Rectal smooth muscle tissue (tissue), 1 donor: ENCODE results near the gene TMEM213.
"Not testable (repeated sequence)": the region's sequence is repeated elsewhere in the genome, so short reads cannot be mapped to it uniquely, and the experiment has no call there.

Experiments used
- H3K27ac ChIP-seq: one replicate; pipeline ENCODE4 v1.7.0; 2013; ENCODE audit warnings: low read depth, low read length, inconsistent platforms
- H3K27me3 ChIP-seq: one replicate; pipeline ENCODE4 v1.7.0; 2013; ENCODE audit warnings: low read length; ENCODE audit not compliant: control insufficient read depth, insufficient read depth
- H3K36me3 ChIP-seq: one replicate; pipeline ENCODE4 v1.7.0; 2013; ENCODE audit warnings: low read length; ENCODE audit not compliant: control insufficient read depth, insufficient read depth
- H3K4me1 ChIP-seq: one replicate; pipeline ENCODE4 v1.7.0; 2013; ENCODE audit warnings: low read length; ENCODE audit not compliant: control insufficient read depth, insufficient read depth
- H3K4me3 ChIP-seq: one replicate; pipeline ENCODE4 v1.7.0; 2013; ENCODE audit warnings: low read length
- H3K9ac ChIP-seq: one replicate; pipeline ENCODE4 v1.7.0; 2013; ENCODE audit warnings: low read length

Gene TMEM213

DNA sequence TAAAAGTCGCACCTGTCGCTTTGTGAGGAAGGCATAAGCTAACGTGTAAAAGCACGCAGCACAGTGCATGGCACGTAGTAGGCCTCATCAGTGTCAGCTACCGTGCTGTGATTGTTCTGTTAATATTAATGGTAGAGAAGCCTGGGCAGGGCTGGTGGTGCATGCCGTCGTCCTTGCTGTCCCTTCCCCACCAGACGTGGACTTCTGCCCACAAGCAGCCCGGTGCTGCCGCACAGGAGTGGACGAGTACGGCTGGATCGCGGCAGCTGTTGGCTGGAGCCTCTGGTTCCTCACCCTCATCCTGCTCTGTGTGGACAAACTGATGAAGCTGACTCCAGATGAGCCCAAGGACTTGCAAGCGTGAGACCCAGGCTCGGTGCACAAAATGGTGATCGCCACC is 4.9 kb downstream of the TMEM213 start:
- H3K36me3 ChIP-seq = no peaks in the 10 kb centered on the region

DNA sequence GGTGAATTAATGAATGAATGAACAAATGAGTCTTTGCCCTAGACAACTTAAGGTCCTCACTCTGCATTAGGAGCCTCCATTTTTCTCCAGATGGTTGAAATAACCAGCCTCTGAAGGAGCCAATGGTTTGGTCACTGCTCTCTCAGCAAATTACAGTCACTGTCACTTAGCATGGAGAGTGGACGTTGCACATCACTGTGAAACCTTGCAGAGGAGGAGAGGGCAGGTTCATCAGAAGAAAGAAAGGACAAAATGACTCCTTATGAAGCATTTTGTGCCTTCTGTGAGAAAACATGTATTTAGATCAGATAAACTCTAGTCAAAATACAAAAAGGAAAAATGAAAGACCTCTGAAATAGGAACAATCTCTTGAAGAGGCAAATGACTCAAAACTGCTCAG is 6.8 kb downstream of the TMEM213 start:
- no peaks in the 10 kb centered on the region for H3K27me3 ChIP-seq
- H3K4me1 ChIP-seq = no peaks in the 10 kb centered on the region
- no peak overlapping the region for H3K4me3 ChIP-seq
- H3K36me3 ChIP-seq = no peaks in the 10 kb centered on the region
- no peak overlapping the region for H3K27ac ChIP-seq
- no peak overlapping the region for H3K9ac ChIP-seq

More for the DNA sequence above, 4.9 kb downstream of the TMEM213 start:
- Histone ChIP-seq H3K27ac (no peak overlapping the region), H3K4me1 (no peaks in the 10 kb centered on the region), H3K9ac (no peak overlapping the region), H3K27me3 (no peaks in the 10 kb centered on the region), H3K4me3 (no peak overlapping the region)

DNA sequence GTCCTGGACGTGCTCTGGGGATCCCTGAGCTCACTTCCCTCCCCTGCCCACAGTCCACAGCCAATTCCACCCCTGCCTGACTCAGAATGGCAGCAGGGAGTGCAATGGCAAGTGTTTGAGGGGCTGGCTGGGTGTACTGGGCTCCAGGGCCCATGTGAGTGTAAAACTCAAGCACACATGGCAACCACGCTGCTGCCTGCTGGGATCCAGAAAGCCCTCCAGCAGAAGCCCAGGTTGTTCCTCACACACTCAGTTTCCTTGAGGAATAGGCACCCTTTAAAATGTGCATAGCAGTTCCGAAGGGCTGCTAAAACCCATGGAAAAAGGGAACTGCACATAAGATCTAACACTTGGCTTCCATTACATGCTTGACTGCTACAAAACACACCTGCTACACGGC is 11.6 kb downstream of the TMEM213 start:
- Histone ChIP-seq H3K27me3 (no peaks in the 10 kb centered on the region), H3K4me3 (no peak overlapping the region), H3K36me3 (no peaks in the 10 kb centered on the region)

DNA sequence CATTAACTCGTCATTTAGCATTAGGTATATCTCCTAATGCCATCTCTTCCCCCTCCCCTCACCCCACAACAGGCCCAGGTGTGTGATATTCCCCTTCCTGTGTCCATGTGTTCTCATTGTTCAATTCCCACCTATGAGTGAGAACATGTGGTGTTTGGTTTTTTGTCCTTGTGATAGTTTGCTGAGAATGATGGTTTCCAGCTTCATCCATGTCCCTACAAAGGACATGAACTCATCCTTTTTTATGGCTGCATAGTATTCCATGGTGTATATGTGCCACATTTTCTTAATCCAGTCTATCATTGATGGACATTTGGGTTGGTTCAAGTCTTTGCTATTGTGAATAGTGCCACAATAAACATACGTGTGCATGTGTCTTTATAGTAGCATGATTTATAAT is 13.5 kb downstream of the TMEM213 start:
- not testable (repeated sequence) for H3K27ac ChIP-seq, H3K27me3 ChIP-seq, H3K4me1 ChIP-seq, H3K36me3 ChIP-seq, H3K4me3 ChIP-seq, H3K9ac ChIP-seq

More for the DNA sequence above, 11.6 kb downstream of the TMEM213 start:
- H3K4me1 ChIP-seq = no peaks in the 10 kb centered on the region
- no peak overlapping the region for H3K27ac ChIP-seq
- no peak overlapping the region for H3K9ac ChIP-seq

DNA sequence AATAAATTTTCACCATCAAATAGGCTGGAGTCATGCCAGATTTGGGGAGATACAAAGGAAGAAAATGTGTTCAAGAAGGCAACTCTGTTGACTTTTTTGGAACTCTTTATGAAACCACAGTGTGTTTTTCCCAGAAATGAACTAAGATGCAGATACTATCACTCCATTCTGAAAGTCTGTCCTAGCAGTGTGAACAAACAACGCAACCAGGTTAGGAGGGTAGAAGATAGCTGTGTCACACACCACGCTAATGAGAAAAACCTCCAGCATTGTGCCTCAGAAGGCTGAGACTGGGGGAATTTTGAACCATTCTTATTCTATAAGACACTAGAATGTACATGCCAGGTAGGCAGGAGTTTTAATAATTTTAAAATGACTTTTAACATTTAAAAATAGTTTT is 16.2 kb downstream of the TMEM213 start:
- Histone ChIP-seq H3K36me3 (no peaks in the 10 kb centered on the region), H3K4me1 (no peaks in the 10 kb centered on the region), H3K27ac (no peak overlapping the region), H3K4me3 (no peak overlapping the region), H3K27me3 (no peaks in the 10 kb centered on the region), H3K9ac (no peak overlapping the region)

DNA sequence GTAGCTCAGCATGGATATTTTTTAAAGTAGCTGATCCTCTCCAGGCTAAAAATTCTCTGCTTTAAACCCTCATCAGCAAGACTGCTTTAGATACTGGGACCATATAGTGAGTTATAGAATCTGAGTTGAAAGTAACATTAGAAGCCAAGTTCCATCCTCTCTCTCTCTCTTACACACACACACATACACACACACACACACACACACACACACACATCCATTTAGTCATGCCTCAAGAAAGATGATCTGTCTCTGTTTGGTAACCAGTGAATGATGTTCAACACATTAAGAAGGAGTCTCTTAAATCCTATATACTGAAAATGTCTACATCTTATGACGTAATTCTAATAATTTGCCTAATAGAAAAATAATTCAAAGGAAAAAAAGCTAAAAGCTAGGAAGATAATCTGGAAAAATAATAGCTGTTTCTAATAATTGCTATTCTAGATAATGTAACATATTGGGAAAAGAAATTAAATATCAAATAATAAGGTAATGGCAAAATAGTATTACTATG is 17.1 kb downstream of the TMEM213 start:
- H3K27me3 ChIP-seq = no peaks in the 10 kb centered on the region
- no peak overlapping the region for H3K9ac ChIP-seq
- H3K4me1 ChIP-seq = no peaks in the 10 kb centered on the region
- no peak overlapping the region for H3K4me3 ChIP-seq
- H3K36me3 ChIP-seq = no peaks in the 10 kb centered on the region
- H3K27ac ChIP-seq = no peak overlapping the region

DNA sequence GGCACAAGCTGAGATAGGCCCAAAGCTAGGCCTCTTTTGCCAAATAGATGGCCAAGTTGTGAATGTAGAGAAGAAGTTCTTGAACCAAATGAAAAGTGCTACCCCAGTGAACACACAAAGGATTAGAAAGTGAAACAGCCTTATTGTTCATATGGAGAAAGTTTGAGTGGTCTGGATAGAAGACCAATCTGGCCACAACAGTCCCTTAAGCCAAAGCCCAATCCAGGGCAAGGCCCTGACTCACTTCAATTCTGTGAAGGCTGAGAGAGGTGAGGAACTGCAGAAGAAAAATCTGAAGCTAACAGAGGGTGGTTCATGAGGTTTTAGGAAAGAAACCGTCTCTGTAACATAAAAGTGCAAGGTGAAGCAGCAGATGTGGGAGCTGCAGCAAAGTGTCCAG is 18.9 kb downstream of the TMEM213 start:
- Histone ChIP-seq H3K4me1 (no peaks in the 10 kb centered on the region), H3K27me3 (no peaks in the 10 kb centered on the region), H3K4me3 (no peak overlapping the region), H3K9ac (no peak overlapping the region), H3K27ac (no peak overlapping the region), H3K36me3 (no peaks in the 10 kb centered on the region)

DNA sequence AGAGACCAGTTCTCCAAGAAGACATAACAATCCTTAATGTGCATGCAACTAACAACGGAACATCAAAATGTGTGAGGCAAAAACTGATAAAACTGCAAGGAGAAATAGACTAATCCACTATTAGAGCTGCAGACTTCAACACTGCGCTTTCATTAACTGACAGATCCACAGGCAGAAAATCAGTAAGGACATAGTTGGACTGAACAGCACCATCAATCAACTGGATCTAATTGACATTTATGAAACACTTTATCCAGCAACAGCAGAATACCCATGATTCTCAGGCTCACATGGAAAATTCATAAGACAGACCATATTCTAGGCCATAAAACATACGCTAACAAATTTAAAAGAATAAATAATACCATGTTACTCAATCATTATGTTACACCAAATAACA is 21.8 kb downstream of the TMEM213 start:
- Histone ChIP-seq H3K27me3 (no peaks in the 10 kb centered on the region), H3K9ac (no peak overlapping the region), H3K4me1 (no peaks in the 10 kb centered on the region), H3K36me3 (no peaks in the 10 kb centered on the region), H3K27ac (no peak overlapping the region), H3K4me3 (no peak overlapping the region)

DNA sequence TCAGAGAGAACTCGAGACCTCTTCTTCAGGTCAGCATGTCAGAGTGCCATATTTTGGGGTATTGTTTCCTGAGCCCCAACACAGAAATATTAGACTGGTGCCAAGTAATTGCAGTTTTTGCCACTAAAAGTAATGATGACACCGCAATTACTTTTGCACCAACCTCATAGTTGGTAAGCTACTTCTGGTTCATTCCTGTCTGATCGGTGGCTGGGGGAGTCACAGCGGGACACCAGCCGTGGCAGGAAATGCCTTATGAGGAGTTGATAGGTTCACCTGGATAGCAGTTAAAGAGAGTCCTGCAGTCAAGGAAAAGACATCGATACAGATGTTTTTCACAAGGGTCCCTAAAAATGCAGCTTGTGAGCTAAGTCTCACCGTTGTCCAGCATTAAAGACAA is 24.1 kb downstream of the TMEM213 start:
- no peak overlapping the region for H3K9ac ChIP-seq
- H3K36me3 ChIP-seq = no peaks in the 10 kb centered on the region
- H3K4me3 ChIP-seq = no peak overlapping the region
- no peaks in the 10 kb centered on the region for H3K27me3 ChIP-seq
- H3K4me1 ChIP-seq = no peaks in the 10 kb centered on the region
- H3K27ac ChIP-seq = no peak overlapping the region

DNA sequence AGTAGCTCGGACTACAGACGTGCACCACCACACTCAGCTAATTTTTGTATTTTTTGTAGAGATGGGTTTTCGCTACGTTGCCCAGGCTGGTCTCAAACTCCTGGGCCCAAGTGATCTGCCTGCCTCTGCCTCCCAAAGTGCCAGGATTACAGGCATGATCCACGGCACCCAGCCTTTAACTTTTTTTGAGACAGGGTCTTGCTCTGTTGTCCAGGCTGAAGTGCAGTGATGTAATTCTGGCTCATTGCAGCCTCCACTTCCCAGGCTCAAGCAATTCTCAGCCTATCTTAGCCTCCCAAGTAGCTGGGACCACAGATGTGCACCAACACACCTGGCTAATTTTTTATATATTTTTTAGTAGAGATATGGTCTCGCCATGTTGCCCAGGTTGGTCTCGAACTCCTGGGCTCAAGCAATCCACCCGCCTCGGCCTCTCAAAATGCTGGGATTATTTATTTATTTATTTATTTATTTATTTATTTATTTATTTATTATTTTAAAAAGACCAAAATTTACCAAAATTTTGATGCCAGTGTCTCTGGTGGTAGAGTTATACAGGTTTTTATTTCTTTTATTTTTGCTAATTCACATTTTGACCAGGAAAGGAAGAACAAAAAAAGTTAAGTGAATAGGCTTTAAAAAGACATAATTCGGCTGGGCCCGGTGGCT is 25.2 kb downstream of the TMEM213 start:
- no peak overlapping the region for H3K27ac ChIP-seq
- no peaks in the 10 kb centered on the region for H3K27me3 ChIP-seq
- H3K9ac ChIP-seq = no peak overlapping the region
- H3K4me1 ChIP-seq = no peaks in the 10 kb centered on the region
- no peaks in the 10 kb centered on the region for H3K36me3 ChIP-seq
- H3K4me3 ChIP-seq = no peak overlapping the region

DNA sequence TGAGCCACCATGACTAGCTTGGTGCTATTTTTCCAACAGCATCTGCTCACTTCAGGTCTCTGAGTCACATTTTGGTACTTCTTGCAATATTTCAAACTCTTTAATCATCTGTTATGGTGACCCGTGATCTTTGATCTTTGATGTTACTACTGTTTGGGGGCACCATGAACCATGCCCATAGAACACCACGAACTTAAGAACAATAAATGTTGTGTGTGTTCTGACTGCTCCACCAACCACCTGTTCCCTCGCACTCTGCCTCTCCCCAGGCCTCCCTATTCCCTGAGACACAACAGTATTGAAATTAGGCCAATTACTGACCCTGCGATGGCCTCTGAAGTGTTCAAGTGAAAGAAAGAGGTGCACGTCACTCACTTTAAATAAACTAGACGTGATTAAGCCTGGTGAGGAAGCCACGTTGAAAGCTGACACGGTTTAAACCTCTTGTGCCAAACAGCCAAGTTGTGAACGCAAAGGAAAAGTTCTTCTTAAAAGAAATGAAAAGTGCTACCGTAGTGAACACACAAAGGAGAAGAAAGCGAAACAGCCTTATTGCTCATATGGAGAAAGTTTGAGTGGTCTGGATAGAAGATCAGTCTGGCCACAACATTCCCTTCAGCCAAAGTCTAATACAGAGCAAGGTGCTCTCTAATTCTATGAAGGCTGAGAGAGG is 27.4 kb downstream of the TMEM213 start:
- H3K27ac ChIP-seq = no peak overlapping the region
- H3K9ac ChIP-seq = no peak overlapping the region
- no peaks in the 10 kb centered on the region for H3K27me3 ChIP-seq
- H3K36me3 ChIP-seq = no peaks in the 10 kb centered on the region
- no peak overlapping the region for H3K4me3 ChIP-seq
- no peaks in the 10 kb centered on the region for H3K4me1 ChIP-seq

DNA sequence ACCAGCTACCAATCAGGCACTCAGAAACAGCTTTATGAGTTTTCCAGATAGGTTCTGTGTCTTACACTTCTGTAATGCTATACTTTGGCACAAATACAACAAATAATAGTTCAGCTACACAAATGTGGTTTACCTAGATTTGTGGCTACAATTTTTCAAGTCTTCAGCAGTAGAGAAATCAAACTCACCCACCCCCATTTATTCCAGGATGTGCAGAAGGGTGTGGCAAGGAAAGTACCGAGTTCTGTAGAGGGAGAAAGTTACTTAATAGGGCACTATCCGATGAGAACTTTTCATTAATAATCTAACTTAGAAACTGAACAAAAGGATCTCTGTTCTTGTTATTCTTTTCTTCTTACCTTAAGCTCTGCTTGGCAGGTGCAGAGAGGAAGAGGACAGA is 30.5 kb downstream of the TMEM213 start:
- Histone ChIP-seq H3K27me3 (no peaks in the 10 kb centered on the region), H3K4me3 (no peak overlapping the region), H3K9ac (no peak overlapping the region), H3K27ac (no peak overlapping the region), H3K4me1 (no peaks in the 10 kb centered on the region), H3K36me3 (no peaks in the 10 kb centered on the region)

DNA sequence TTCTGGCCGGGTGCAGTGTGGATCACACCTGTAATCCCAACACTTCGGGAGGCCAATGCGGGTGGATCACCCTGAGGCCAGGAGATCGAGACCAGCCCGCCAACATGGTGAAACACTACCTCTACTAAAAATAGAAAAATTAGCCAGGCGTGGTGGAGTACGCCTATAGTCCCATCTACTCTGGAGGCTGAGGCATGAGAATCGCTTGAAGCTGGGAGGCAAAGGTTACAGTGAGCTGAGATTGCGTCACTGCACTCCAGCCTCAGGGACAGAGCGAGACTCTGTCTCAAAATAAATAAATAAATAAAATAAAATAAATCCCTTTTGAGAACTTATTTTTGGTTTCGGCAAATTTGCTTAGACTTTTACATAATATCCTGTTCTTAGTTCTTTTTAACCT is 31.5 kb downstream of the TMEM213 start:
- H3K27me3 ChIP-seq = no peaks in the 10 kb centered on the region
- no peak overlapping the region for H3K4me3 ChIP-seq
- no peaks in the 10 kb centered on the region for H3K36me3 ChIP-seq
- no peak overlapping the region for H3K9ac ChIP-seq
- no peak overlapping the region for H3K27ac ChIP-seq
- H3K4me1 ChIP-seq = no peaks in the 10 kb centered on the region
